ENCODE results near the gene RCSD1.

DNA sequence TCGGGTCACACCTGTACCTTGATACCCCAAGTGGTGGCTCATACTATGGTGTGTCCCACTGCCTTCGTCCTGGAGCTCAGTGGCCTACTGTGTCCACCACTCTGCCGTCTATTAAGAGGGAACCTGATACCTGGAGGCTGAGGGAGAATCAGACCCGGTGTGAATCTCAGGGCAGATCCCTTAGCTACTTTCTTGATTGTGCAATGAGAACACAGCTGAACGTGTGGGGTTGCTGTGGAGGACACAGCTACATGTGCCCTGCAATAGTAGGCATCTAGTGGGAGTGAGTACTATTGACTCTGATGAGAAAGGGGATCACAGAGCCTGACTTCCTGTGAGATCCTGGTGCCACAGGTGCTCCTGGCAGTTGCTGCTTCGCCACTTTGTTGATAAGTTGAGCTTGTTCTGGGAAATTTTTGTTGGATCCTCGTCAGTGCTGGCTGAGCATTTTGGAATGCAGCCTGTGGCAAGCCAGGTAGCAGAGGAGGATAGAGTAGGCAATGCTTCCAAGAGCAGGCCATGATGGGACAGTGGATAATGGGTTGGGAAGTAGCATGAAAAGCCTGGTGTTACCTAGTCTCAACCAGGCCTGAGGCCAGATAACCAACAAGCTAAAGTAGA, 63.5 kb downstream of the RCSD1 start:
- no peak for TF ChIP-seq CTCF (conservative IDR thresholded peaks at IDR 0.05; ENCODE audit: low read depth, low read length)
- TF ChIP-seq EZH2 (IDR thresholded peaks at IDR 0.05; ENCODE audit: borderline replicate concordance, low read depth, low read length, poor library complexity, severe bottlenecking), result no peak

Measured in A673 (cell line).